ENCODE results near the gene LRR1.
"Not testable (repeated sequence)": the region's sequence is repeated elsewhere in the genome, so short reads cannot be mapped to it uniquely, and the experiment has no call there.

The LRR1 gene, protein sequence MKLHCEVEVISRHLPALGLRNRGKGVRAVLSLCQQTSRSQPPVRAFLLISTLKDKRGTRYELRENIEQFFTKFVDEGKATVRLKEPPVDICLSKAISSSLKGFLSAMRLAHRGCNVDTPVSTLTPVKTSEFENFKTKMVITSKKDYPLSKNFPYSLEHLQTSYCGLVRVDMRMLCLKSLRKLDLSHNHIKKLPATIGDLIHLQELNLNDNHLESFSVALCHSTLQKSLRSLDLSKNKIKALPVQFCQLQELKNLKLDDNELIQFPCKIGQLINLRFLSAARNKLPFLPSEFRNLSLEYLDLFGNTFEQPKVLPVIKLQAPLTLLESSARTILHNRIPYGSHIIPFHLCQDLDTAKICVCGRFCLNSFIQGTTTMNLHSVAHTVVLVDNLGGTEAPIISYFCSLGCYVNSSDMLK

DNA sequence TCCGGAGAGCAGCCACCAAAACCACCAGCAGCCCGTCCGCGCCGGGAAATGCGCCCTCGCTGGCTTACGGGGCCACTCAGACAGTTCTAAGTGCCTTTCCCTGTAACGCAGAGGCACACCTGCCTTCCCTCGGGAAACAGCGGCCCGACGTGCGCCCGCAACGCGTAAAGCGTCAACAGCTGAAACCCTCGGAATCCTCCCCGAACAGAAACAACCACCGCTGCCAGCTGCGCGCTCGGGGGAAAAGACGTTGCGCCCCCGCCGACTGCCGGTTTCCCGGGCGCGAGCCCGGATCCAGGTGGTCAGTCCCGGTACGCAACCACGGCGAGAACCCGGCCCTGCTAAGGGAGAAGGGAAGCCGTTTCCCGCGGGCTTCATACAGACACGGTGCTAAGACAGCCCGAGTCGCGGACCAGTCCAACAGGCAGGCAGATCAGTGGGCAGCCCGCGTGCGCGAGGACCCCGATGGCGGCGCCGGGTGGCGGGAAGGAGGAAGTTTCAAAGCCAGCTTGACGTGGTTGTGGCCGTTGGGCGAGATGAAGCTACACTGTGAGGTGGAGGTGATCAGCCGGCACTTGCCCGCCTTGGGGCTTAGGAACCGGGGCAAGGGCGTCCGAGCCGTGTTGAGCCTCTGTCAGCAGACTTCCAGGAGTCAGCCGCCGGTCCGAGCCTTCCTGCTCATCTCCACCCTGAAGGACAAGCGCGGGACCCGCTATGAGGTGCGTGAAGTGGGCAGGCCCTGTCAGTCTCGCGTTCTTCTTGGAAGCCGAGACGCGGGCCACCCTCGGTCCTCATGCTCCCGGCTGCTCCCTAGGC is at the start of gene LRR1:
LRR1 (plus strand) TSS at position 456 of the 816 bp plus-strand sequence; CDS start at position 537, 81 bp downstream.
- DNase-seq (ENCODE audit: low read depth) = peak; percentile 83

DNA sequence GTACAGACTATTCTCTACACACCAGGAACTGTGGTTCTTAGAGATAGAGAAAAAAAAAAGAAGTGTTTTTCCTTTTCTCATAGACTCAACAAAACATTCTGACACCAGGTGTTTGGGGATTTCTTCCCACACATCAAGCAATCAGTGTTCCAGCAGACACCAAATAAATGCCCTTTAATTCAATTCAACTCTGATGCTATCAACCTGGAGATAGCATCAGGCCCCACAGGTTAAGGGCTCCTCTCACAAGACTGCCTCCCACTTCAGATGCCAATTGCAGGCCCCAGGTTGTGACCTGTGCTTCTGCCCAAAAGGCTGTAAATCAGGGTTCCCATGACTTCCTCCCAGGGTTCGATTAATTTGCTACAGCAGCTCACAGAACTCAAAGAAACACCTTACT is 49.3 kb upstream of the LRR1 start:
- no peak for DNase-seq (ENCODE audit: low read depth)

DNA sequence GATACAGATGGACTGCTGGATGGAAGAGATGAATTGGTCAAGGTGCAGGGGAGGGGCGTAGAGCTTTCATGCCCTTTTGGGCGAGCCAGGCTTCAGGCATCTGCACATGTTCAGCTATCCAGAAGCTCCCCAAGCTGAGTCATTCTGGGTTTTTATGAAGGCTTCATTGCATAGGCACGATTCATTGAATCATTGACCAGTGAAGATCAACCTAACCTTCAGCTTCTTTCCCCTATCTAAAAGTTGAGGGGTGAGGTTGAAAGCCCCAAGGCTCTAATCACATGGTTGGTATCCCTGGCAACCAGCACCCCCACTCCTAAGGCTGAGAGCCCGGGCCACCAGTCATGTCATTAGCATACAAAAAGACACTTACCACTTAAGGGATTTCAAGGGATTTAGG is 48.9 kb upstream of the LRR1 start:
- no peak for DNase-seq (ENCODE audit: low read depth)

DNA sequence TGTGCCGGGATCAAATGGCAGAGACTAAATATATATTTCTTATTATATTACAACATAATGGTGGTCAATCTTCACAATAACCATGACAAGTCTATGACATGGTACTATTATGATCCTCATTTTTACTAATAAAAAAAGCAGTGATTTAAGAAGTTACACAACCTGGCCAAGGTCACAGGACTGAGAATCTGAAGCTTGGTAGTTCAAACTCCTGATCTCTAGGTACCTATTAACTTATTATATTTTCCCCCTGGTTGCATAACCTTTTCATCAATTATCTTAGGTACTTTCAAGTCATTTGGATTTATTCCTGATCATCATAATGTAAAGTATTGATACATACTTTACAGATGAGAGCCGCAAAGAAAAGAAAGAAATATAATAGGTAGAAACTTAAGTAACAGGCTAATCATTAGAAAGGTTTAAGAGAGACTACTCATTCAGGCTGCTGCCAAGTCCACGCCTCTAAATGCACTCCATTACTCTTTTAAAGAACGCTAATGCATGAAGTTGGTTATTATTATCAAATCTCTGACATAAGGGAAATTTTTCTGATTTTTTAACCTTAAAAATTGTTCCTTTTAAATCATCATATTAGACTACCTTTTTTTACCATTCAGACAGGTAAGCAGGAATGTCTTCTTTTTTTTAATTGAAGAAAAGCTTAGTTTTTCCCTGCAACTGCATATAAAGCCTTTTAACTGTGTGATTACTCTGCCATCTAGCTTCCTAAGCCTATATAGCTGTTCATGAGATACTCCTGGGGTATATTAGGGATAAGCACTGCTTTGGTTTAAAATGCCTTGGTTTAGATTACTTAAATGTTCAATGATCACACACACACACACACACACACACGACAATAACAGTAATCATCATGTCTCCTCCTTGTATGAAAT is 48.2 kb upstream of the LRR1 start:
- DNase-seq (ENCODE audit: low read depth) = no peak

DNA sequence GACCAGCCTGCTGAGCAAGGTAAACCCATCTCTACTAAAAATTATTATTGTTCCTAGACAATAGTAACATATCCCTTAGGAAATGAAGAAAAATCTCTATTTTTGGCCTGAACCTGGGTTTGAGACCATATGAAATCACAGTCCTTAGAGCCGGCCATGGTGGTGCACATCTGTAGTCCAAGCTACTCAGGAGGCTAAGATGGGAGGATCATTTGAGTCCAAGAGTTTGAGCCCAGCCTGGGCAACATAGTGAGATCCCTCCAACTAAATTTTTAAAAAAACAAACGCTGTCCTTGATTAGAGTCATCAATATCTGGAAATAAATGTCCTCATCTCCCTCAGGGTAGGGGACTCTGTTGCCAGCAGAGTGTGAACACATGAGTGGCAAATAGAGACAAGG is 47.2 kb upstream of the LRR1 start:
- DNase-seq (ENCODE audit: low read depth) = no peak

DNA sequence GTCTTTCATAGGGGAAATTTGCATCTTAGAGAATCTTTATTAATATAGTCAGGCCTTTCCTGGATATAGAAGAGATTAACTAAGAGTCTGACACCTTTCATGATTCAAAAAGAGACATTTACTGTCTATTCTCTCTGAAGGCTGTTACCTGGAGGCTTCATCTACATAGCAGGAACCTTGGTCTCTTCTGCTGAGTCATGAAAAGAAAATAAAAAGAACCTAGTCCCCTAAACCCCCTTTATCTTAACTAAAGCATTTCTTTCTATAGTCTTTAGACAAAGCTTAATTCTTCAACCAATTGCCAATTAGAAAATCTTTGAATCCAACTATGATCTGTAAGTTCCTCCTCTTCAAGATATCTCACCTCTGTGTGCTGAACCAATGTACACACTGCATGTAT is 45.6 kb upstream of the LRR1 start:
- no peak for DNase-seq (ENCODE audit: low read depth)

DNA sequence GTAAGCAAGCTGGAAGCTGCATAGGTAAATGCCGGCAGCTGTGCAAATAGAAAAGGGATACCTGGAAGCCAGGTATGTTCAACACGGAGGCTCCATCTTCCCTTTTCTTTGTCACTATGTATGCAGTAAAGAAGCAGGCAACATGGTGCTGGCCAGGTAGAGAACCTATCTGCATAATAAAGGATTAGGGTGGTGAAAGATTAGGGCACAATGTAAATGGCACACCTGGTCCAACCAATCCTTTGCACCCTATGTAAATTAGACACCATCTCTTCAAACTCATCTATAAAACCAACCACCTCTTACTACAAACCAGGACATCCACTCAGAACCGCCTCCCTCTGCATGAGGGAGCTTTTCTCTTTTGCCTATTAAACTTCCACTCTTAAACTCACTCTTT is 44.8 kb upstream of the LRR1 start:
- no peak for DNase-seq (ENCODE audit: low read depth)

DNA sequence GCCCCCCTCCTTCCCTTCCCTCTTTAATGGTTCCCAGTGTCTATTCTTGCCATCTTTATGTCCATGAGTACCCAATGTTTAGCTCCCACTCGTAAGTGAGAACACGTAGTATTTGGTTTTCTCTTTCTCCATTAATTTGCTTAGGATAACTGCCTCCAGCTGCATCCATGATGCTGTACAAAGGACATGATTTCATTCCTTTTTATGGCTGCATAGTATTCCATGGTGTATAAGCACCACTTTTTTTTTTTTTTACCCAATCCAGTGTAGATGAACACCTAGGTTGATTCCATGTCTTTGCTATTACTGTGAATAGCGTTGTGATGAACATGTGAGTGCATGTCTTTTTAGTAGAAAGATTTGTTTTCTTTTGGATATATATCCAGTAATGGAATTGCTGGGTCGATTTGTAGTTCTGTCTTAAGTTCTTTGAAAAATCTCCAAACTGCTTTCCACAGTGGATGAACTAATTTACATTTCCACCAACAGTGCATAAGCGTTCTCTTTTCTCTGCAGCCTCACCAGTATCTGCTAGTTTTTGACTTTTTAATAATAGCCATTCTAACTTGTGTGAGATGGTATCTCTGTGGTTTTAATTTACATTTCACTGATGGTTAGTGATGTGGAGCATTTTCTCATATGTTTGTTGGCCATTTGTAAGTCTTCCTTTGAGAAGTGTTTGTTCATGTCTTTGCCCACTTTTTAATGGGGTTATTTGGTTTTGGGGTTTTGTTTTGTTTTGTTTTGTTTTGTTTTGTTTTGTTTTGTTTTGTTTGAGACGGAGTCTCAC is 38.6 kb upstream of the LRR1 start:
- DNase-seq (ENCODE audit: low read depth) = no peak

DNA sequence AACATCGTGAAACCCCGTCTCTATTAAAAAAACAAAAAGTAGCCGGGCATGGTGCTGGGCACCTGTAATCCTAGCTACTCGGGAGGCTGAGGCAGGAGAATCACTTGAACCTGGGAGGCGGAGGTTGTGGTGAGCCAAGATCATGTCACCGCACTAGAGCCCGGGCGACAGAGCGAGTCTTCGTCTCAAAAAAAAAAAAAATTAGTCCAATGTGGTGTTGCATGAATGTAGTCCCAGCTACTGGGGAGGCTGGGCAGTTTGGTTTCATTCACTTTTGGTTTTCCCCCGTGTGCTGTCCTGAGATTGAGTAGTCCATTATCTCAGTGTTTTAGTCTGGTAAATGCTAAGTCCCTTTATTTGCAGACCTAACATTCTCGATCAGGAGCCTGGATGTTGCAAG is 32.0 kb upstream of the LRR1 start:
- no peak for DNase-seq (ENCODE audit: low read depth)

DNA sequence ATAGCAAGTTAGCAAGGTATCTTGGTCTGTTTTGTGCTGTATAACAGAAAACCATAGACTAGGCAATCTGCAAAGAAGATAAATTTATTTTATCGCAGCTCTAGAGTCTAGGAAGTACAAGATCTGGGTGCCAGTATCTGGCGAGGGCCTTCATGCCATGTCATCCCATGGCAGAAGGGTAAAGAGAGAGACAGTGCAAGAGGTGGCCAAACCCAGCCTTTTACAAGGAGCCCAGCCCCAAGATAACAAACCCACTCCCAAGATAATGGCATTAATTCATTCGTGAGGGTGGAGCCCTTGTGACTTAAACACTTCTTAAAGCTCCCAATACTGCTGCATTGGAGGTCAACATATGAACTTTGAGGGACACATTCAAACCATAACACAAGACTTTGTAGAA is 29.5 kb upstream of the LRR1 start:
- no peak for DNase-seq (ENCODE audit: low read depth)

DNA sequence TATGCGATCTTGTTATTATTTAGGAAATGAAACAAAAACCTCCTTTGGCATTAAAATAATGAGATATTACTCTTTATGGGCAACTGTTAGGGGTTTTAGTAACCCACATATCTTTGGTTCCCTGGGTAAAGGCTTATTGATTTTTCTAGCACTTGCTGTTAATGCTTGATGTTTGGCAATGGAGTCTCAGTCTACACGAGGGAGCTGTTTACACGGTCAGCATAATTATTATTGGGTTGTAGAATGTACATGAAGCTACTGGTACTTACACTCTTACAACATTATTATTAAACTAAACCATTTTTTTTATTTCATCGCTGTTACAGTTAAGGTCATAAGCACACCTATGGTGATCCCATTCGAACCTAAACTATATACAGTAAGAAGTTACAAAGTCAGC is 24.7 kb upstream of the LRR1 start:
- no peak for DNase-seq (ENCODE audit: low read depth)

DNA sequence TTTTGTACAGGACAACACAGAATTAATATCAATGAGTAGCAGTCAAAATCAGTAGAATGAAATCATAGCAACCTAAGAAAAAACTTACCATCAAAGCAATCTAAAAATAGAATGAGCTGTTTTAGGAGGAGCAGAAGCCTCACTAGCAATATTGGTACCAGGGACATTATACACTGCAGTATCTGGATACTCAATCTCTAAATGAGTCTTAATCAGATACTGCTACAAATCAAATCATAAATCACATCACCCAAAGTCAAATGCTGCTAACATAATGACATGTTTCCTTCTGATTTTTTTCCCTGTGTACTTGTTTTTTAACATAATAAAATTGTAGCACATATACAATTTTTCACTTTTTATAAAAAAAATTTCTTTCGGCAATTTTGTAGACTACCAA is 20.6 kb upstream of the LRR1 start:
- no peak for DNase-seq (ENCODE audit: low read depth)

DNA sequence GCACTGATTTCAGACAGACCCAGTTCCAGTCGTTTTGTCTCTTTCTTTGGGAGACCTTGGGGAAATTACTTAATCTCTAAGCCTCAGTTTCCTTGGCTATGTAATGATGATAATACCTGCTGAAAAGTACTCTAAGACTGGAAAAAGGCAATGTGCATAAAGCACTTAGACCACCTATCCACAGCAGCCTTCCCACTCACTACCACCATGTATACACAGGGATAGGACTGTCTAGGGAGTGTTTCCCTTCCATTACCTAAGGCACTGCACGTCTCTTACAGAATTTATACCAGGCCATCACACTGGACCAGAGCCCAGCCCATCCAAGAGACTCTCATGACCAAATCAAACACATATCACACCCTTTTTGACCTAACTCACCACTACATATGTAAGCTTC is 18.9 kb upstream of the LRR1 start:
- DNase-seq (ENCODE audit: low read depth) = no peak

DNA sequence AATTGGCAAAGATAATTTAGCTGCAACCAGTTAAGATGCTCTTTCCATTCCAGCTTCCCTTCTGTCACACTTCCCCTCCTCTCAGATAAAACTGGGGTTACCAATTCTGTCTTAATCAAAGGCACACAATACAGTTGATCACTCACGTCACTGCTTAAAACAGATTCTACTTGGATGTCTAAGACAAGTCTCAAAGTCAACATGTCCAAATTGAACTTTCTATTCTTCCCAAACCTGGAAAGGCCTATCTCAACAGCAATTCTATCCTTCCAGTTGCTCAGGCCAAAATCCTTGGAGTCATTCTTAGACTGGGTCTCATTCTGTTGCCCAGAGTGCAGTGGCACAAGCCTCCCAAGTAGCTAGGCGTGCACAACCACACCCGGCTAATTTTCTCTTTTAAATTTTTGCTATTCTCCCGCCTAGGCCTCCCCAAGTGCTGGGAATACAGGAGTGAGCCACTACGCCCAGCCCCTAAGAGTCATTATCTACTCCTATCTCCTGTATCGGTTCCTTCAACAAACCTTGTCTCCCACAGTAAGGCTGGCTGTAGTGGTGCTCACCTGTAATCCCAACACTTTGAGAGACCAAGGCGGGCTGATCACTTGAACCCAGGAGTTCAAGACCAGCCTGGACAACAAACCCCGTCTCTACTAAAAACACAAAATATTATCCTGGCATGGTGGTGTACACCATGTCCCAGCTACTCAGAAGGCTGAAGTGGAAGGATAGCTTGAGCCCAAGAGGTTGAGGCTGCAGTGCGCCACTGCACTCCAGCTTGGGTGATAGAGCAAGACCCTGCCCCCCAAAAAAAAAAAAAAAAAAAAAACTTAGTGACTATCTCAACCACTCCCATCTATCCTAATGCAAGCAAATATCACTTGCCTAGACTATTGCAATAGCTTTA is 17.3 kb upstream of the LRR1 start:
- no peak for DNase-seq (ENCODE audit: low read depth)

DNA sequence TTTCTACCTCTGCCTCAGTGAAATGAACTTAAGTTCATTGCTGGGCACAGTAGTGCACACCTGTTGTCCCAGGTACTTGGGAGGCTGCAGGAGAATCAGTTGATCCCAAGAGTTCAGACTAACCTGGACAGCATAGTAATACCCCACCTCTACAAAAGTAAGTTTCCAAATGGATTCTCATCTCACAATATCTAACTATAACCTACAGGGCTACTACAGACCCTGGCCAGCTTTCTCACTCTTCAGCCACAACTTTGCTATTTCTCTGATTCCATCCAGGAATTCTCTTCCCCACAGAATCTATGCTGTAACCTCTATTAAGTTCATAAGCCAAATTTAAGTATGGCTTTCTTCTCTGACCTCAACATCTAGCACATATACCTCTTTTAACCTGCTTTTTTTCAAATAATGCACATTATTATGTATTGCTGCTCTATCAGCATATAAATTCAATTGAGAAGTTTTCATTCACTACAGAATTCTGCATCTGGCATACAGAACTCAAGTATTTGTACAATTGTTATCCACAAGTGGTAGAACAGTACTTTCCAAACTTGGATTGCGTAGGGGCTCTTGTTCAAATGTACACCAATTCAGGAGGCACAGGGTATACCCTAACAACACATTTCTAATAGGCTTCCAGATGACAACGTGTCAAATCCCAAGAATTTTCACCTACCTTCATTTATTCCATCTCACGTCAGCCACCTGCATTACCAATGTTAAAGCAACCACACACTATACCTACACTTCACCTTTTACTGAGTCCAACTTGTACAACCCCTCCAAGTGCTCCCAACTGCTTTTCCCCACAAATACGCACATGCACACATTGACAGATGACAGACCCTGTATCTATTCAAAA is 16.4 kb upstream of the LRR1 start:
- DNase-seq (ENCODE audit: low read depth) = no peak

DNA sequence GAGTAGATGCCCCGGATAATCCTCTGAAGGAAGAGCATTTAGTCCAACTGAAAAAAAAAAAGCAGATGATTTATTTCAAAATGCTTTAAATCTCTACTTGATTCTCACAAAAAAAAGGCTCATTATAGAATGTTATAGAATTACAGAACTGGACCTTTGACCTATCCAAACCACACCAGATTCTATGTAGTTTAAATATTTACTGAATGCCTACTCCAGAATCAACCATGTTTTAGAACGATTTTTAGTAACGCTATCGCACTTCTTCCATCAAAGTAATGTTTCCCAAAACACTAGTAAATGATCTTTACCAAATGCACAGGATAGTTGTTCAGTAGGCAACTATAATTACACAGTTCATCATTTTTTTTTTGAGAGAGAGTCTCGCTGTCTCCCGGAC is 15.1 kb upstream of the LRR1 start:
- no peak for DNase-seq (ENCODE audit: low read depth)

DNA sequence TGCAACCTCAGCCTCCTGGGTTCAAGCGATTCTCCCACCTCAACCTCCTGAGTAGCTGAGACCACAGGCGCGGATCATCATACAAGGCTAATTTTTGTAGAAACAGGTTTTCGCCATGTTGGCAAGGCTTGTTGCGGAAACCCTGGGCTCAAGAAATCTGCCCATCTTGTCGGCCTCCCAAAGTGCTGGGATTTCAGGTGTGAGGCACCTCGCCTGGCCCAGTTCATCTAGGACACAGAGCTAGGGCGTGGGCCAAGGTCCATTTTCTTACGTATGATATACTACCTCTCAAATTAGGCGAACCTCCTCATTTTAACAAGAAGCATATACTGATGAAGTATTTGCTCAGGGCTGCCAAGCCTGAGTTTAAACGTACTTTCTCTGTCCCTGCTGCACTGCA is 14.7 kb upstream of the LRR1 start:
- no peak for DNase-seq (ENCODE audit: low read depth)

DNA sequence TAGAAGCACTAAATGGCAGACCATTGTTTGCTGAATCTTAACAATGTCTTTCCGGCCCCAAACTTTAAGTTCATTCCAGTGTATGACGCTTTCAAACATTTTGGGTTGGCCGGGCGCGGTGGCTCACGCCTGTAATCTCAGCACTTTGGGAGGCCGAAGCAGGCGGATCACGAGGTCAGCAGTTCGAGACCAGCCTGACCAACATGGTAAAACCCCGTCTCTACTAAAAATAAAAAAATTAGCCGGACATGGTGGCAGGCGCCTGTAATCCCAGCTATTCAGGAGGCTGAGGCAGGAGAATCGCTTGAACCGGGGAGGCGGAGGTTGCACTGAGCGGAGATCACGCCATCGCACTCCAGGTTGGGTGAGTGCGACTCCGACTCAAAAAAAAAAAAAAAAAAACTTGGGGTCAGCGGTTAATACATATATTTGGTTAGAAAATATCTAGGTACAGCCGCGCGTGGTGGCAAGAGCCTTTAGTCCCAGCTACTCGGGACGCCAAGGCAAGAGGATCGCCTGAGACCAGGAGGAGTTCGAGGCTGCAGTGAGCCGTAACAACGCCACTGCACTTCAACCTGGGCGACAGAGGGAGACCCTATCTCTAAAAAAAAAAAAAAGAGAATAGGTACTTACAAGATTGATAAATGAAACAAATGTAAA is 13.6 kb upstream of the LRR1 start:
- not testable (repeated sequence) for DNase-seq (ENCODE audit: low read depth)

Data from activated T-cell treated with anti-CD3 and anti-CD28 coated beads for 48 hours (primary cell).